GM21367 (cell line): ENCODE measurements around the gene MARF1.
"Not testable (repeated sequence)": the region's sequence is repeated elsewhere in the genome, so short reads cannot be mapped to it uniquely, and the experiment has no call there.

ENCODE experiments used
- ATAC-seq: cut with Tn5 transposase; IDR thresholded peaks from one replicate; pipeline ENCODE4 v1.9.1; 2021; ENCODE audit not compliant: unreplicated experiment

The MARF1 gene

DNA sequence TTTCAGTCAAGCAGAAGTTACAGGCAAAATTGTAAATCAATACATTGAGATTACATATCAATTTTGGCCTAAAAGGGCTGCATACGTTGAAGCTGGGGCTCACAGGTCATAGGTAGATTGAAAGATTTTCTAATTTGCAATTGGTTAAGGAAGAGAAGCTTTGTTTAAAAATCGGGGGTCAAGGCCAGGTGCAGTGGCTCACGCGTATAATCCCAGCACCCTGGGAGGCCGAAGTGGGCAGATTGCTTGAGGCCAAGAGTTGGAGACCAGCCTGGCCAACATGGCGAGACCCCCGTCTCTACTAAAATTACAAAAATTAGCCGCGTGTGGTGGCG lies 68.4 kb downstream of the MARF1 start:
- ATAC-seq: no peak

DNA sequence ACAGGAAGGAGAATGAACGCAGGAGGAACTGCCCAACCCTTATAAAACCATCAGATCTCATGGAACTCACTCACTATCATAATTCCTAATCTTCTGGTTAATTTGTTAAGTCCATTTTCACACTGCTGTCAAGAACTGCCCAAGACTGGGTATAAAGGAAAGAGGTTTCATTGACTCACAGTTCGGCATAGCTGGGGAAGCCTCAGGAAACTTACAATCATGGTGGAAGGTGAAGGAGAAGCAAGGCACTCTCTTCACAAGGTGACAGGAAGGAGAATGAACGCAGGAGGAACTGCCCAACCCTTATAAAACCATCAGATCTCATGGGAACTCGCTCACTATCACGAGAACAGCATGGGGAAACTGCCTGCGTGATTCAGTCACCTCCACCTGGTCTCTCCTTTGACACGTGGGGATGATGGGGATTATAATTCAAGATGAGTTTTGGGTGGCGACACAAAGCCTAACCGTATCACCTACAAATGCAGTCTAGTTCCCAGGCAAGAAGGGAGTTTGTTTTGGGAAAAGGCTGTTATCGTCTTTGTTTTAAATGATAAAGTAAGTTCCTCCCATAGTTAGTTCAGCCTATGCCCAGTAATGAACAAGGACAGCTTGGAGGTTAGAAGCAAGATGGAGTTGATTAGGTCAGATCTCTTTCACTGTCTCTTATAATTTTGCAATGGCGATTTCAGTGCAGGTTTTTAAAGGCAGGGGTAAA lies 68.9 kb downstream of the MARF1 start:
- ATAC-seq: not testable (repeated sequence)

DNA sequence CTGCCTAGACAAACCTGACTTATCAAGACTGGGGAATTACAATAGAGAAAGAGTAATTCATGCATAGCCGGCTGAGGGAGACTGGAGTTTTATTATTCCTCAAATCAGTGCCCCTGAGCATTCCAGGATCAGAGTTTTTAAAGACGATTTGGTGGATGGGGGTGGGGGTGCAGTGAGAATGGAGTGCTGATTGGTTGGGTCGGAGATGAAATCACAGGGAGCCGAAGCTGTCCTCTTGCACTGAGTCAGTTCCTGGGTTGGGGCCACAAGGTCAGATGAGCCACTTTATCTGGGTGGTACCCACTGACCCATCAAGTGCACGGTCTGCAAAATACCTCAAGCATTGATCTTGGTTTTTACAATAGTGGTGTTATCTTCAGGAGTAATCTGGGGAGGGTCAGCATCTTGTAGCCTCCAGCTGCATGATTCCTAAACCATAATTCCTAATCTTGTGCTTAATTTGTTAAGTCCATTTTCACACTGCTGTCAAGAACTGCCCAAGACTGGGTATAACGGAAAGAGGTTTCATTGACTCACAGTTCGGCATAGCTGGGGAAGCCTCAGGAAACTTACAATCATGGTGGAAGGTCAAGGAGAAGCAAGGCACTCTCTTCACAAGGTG lies 69.6 kb downstream of the MARF1 start:
- no peak for ATAC-seq

DNA sequence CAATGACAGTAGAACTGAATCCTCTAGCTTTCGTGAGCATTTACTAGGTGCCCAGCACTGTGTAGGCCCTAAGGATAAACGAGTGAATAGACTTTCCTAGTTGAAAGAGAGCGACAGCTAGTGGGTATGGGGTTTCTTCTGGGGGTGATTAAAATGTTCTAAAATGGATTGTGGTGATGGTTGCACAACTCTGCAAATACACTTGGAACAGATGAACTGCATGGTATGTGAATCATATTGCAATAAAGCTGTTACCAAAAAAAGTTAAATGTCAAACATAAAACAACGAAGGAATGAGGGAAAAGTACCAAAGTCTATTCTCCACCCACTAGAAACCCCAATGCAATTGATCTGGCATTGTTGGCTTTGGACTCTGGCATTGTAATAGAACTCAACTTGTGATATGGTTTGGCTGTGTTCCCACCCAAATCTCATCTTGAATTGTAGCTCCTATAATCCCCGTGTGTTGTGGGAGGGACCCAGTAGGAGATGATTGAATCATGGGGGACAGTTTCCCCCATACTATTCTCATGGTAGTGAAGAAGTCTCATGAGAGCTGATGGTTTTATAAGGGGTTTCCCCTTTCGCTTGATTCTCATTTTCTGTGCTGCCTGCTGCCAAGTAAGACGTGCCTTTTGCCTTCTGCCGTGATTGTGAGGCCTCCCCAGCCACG lies 70.5 kb downstream of the MARF1 start:
- ATAC-seq: no peak

DNA sequence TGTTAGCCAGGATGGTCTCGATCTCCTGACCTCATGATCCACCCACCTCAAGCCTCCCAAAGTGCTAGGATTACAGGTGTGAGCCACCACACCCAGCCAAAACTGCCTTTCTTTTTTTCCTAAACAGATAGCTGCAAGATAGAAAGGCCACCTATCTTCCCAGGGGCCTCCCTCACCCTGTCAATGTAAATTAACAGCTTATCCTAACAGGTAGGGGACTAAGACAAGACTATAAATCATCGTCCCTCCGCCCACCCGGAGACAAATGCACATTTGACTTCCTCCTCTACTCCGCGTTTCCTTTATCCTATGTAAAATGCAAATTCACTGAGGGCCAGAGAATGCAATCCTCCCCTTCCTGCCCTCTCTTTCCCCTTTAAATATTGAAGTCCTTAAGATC lies 71.4 kb downstream of the MARF1 start:
- no peak for ATAC-seq

DNA sequence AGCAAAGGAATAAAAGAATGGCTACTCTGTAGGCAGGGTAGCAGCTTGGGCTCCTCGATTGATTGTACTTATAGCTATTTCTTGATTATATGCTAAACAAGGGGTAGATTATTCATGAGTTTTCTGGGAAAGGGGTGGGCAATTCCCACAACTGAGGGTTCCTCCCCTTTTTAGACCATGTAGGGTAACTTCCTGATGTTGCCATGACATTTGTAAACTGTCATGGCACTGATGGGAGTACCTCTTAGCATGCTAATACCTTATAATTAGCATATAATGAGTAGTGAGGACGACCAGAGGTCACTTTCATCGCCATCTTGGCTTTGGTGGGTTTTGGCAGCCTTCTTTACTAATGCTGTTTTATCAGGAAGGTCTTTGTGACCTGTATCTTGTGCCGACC lies 72.3 kb downstream of the MARF1 start:
- not testable (repeated sequence) for ATAC-seq

DNA sequence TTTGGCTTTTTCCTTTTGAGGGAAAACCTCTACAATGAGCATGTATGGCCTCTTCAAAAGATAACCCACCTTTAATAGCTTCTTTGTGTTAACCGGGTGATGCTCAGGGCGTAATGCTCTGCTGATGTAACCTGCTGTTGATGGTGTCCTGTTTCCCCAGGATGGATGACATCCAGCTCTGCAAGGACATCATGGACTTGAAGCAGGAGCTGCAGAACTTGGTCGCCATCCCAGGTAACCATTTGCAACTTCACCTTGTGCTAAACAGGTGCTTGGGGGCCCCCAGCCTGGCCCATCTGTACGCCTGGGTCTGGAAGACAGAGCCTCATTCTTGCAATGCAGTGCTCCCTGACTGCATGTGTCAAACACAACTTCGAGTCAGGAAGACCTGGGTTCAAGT lies 75.1 kb downstream of the MARF1 start:
- ATAC-seq: no peak

DNA sequence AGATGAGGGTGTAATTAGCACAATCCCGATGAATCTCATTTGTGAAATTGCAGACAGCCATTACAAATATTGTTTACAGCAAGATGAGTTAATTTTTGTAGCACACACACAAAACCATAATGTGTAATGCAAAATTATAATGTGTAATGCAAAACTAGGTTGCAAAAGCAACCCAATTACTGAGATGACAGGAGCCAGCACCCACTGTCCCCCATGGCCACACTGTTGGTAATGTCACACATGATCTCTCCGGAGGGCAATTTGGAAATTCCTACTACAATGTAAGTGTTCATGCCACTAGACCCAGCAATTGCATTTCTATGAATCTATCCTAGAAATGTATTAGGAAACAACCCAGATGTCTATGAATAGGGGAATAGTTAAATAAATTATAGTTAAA lies 76.9 kb downstream of the MARF1 start:
- ATAC-seq: no peak

DNA sequence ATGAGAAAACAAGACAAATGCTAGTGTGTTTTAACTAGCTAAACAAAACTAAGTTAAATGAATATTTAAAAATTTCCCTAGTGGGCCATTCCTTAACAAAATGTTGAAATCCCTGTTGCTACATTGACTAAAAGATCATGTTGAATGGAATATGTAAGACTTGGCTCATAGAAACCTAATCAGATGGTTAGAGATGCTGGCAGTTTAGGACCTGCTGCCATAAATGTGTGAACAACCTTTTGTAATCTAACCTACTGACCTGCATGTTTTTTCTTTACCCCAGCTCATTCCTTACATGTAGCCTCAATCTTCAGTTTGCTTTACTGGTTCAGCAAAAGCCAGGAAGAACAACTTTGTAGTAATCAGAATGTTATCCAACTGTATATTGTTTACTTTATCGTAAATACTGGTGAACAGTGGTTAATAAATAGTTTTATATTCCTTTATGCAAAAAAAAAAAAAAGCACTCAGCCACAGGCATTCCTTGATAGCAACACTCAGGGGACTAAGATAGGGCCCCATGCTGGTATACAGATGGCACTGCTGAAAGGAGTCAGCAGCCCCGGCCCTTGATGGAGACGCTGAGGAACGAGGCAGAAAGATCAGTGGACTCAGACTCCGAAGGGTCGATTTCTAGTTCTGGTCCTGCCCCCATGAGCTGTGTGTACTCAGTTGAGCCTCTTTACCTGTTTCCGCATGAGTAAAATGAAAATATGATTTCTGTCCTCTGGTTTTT lies 78.2 kb downstream of the MARF1 start:
- no peak for ATAC-seq

DNA sequence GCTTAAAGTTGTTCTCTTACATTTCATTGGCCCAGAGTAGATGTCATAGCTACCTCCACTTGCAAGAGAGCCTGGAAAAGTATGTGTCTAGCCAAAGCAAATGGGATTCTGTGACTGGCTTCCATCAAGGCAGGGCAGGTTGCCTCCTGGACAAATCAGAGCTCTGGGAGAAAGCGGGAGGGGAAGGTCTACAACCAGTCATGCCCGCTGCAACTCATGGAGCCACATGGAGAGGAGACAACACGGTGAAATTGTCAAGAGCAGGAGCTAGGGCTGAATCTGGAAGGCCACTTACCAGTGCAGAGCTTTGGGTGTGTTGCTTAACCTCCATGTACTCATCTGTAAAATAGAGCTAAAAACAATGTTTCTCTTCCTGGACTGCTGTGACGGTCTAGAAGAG lies 83.8 kb downstream of the MARF1 start:
- ATAC-seq: no peak

DNA sequence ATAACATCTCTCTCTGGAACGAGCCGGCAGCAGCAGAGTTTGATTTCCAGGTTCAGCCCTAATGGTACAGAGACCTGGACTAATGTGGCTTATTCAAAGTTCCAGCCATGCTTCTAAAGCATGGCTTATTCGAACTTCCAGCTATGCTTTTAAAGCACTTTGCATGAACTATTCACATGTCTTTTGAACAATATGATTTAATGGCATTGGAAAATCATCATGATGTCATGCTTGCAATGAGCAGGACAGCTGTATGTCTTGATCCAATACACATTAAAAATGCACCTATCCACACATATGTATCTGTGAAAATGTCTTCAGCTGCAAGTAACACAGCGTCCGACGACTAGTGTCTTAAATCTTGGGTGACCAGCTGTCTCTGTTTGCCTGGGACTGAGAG lies 85.7 kb downstream of the MARF1 start:
- ATAC-seq: no peak

DNA sequence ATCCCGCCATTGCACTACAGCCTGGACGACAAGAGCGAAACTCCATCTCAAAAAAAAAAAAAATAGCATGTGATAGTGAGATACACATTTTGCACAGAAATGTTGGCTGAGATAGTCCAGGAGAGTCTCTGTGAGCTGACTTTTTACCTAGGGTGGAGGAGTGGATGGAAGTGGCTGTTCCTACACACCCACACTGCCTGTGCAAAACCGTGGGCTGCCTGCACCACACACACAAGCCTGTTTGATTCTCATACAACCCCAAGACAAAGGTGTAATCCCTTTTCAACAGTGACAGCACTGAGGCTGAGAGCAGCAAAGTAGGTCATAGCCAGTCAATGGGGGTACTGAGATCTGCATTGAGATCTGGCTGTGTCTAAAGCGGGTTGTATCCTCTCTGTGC lies 86.8 kb downstream of the MARF1 start:
- ATAC-seq: no peak

DNA sequence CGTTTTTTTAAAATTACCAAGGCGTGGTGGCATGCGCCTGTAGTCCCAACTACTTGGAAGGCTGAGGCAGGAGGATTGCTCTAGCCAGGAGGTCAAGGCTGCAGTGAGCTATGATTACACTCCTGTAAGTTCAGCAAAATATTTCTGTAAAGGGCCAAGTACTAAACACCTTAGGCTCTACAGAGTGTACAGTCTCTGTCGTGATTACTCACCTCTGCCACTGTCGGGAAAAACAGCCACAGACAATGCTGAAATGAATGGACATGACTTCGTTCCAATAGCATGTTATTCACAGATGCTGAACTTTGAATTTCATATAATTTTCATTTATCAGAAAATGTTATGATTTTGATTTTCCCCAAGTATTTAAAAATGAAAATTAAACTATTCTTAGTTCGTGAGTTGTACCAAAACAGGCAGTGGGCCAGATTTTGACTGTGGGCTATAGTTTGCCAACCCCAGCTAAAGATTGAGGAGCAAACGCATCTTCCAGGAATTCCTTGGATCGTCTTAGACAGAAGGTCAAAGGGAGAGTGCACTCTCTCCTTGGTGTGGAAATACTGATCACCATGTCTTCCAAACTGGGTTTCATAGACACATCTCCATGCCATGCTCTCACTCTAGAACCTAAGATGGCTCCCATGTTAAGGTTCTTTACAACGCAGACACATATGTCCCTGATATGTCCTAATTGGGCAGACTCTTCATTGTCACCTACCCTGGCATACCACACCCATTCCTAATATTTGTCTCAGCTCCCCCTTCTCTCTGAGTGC lies 89.5 kb downstream of the MARF1 start:
- ATAC-seq: no peak

DNA sequence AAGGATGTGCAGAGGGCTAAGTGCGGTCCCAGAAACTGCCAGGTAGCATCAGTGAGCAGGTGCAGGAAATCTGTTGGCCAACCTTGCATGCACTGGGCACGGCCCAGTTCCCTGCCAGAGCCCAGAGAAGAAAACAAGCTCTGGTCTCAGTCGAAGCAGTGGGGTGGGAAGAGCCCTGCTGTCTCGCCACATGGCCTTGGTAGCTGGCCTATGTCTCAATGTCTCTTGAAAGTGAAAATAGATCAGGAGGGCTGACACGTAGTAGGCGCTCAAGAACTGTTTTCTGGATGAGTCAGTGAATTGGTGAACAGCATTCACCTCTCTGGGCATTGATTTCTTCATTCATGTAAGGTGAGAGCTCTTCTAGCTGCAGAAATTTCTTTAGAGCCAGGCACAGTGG lies 90.4 kb downstream of the MARF1 start:
- ATAC-seq: no peak

DNA sequence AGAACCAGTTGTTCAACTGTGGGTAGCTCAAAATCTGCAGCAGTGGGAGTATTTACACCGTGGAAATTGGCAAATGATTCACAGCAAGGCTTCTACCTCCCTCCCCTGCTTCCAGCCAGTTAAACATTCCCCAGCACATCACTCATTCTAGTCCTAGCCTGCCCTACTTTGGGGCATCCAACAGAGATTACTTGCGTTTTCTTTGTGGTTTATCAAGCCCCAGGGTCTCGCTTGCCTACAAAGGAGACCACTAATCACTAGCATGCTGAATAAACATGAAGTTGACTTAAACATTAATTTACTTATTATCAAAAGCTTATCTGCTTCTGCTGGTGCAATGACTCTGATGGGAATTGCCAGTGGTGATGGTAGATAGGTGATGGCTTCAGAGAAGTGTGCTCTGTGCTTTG lies 94.5 kb downstream of the MARF1 start:
- ATAC-seq: no peak

DNA sequence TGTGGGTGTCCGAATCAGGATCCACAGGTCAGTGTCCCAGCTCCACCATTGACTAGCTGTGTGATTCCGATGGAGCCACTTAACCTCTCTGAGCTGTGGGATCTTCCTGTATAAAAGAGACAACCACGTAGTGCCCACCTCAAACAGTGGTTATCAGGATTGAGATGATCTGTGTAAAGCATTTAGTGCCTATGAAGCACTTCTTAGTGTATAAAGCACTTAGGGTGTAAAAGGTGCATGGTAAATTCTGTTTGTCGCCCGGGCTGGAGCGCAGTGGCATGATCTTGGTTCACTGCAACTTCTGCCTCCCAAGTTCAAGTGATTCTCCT lies 95.2 kb downstream of the MARF1 start:
- ATAC-seq: no peak

DNA sequence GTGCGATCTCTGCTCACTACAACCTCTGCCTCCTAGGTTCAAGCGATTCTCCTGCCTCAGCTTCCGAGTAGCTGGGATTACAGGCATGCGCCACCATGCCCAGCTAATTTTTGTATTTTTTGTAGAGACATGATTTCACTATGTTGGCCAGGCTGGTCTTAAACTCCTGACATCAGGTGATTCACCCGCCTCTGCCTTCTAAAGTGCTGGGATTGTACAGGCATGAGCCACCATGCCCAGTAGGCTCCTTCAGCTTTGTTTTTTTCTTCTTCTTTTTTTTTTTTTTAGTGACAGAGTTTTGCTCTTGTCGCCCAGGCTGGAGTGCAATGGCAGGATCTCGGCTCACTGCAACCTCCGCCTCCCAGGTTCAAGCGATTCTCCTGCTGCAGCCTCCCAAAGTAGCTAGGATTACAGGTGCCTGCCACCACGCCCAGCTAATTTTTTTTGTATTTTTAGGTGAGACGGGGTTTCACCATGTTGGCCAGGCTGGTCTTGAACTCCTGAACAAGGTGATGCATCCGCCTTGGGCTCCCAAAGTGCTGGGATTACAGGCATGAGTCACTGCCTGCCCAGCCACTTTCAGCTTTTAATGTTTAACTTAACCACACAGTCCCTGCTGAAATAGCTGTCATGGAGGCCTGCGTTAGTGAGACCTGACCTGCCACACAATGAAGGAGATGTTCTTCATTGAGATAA lies 95.7 kb downstream of the MARF1 start:
- ATAC-seq: not testable (repeated sequence)

DNA sequence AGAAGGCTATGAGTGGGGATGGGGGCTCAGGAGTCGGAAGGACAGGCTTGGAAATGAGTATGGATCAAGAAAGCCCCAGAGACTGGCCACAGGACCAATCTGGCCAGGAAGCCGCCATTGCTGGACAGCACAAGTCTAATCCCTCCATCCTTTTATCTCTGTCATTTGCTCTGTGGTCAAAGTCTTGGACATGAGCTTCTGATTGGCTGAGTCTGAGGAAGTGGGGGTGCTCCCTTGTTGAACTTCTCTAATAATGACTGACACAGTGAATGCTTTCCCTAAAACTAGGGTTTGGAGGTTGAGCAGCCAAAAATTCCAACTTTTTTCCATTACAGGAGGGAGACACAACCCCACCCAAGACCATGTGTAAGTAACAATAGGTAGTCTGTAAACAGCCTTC lies 97.4 kb downstream of the MARF1 start:
- no peak for ATAC-seq

DNA sequence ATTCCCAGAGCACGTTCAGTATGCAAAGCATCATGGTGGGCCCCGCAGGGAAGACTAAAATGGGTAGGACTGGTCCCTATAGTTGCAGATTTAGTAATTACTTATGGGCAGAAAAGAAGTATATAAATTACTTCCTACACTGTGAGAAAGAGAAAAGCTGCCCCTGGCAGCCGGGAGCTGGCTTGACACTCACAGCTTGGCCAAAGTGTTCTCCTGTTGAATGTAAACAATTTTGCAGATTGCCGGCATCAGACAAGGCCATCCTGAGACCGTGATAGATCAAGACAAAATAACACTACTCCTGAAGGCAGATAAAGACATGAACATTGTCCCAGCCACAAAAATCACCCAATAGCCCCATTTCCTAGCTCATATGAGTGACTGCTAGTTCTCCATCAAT lies 98.5 kb downstream of the MARF1 start:
- no peak for ATAC-seq
